HG03439 (cell line): ENCODE results near the gene TGIF2.

Source experiments
- ATAC-seq: cut with Tn5 transposase; IDR thresholded peaks from one replicate; pipeline ENCODE4 v1.9.1; 2021; ENCODE audit warnings: mild to moderate bottlenecking, moderate library complexity; ENCODE audit not compliant: unreplicated experiment

The TGIF2 gene

GRCh38 chr20:36573103-36573797 is at the start of gene TGIF2:
Gene TGIF2, plus strand, starts transcription at chr20:36573597. Its CDS starts 5,178 bp downstream, at chr20:36578775.
- ATAC-seq, result peak; percentile 51

- no peak for ATAC-seq
Observed at GRCh38 chr20:36525620-36526365, 47.6 kb upstream of the TGIF2 start.

GRCh38 chr20:36526521-36527011 is 46.8 kb upstream of the TGIF2 start:
- no peak for ATAC-seq

- ATAC-seq, result no peak
Observed at GRCh38 chr20:36527331-36528125, 45.9 kb upstream of the TGIF2 start.

- no peak for ATAC-seq
Observed at GRCh38 chr20:36528176-36528874, 45.1 kb upstream of the TGIF2 start.

GRCh38 chr20:36528875-36529417 is 44.5 kb upstream of the TGIF2 start:
- ATAC-seq, result no peak

- no peak for ATAC-seq
Observed at GRCh38 chr20:36532388-36532787, 41.0 kb upstream of the TGIF2 start.

- ATAC-seq, result no peak
Observed at GRCh38 chr20:36532822-36533221, 40.6 kb upstream of the TGIF2 start.

- no peak for ATAC-seq
Observed at GRCh38 chr20:36538026-36538722, 35.2 kb upstream of the TGIF2 start.

- ATAC-seq, result no peak
Observed at GRCh38 chr20:36540551-36541211, 32.7 kb upstream of the TGIF2 start.

GRCh38 chr20:36541227-36541767 is 32.1 kb upstream of the TGIF2 start, which contains the start of gene MYL9:
Gene MYL9, plus strand, starts transcription at chr20:36541519. Its CDS starts 3,366 bp downstream, at chr20:36544885.
- no peak for ATAC-seq

GRCh38 chr20:36541768-36542488 is 31.5 kb upstream of the TGIF2 start:
- ATAC-seq, result no peak

- no peak for ATAC-seq
Observed at GRCh38 chr20:36542516-36543183, 30.7 kb upstream of the TGIF2 start.

- ATAC-seq, result no peak
Observed at GRCh38 chr20:36543184-36544133, 29.9 kb upstream of the TGIF2 start.

- ATAC-seq, result no peak
Observed at GRCh38 chr20:36544134-36545018, 29.0 kb upstream of the TGIF2 start.
